Cardiac fibroblast (primary cell): Measurements from ENCODE around the gene ACAP2.

Source experiments
- DNase-seq, 2 donors: peaks; one replicate each; pipeline versions ENCODE4 v3.0.0 to v3.0.0-alpha.2; 2010; ENCODE audit warnings: low read depth in 2 of 2
- H3K4me3 ChIP-seq, 2 donors: replicated peaks in 1 of 2; 1 replicate in 1 of 2; 2 replicates in 1 of 2; pipeline ENCODE4 v1.5.1; 2011; ENCODE audit warnings: low read depth in 2 of 2, low read length in 2 of 2, mild to moderate bottlenecking in 2 of 2, moderate library complexity in 1 of 2
- CTCF ChIP-seq: IDR thresholded peaks from one replicate; pipeline ENCODE4 v1.5.1; 2011; ENCODE audit warnings: low read depth, mild to moderate bottlenecking, low read length, inconsistent platforms

ACAP2 gene

GRCh38 chr3:195443391-195443989, 670 bp upstream of the ACAP2 start:
- DNase-seq: no peak
- no peak for TF ChIP-seq CTCF
- H3K4me3 ChIP-seq: peak overlapping the region in 1 of 2 donors; percentile 4

GRCh38 chr3:195441992-195442572, 738 bp downstream of the ACAP2 start:
- no peak for TF ChIP-seq CTCF
- DNase-seq: peak; percentile 41 to 47
- H3K4me3 ChIP-seq: peak overlapping the region; percentile 87 to 91

GRCh38 chr3:195441476-195441991, 1.3 kb downstream of the ACAP2 start:
- no peak for TF ChIP-seq CTCF
- H3K4me3 ChIP-seq: peak overlapping the region; percentile 87 to 91
- peak in 1 of 2 donors; percentile 13 for DNase-seq

- no peak for TF ChIP-seq CTCF
- peak; percentile 18 to 43 for DNase-seq
- peak overlapping the region; percentile 87 to 91 for H3K4me3 ChIP-seq
These were observed 1.8 kb downstream of the ACAP2 start for GRCh38 chr3:195441051-195441450.

- no peak overlapping the region for H3K4me3 ChIP-seq
- no peak for TF ChIP-seq CTCF
- no peak for DNase-seq
These were observed 2.4 kb downstream of the ACAP2 start for GRCh38 chr3:195440379-195440778.

- TF ChIP-seq CTCF: no peak
- no peak for DNase-seq
- H3K4me3 ChIP-seq: no peak overlapping the region
These were observed 4.4 kb downstream of the ACAP2 start for GRCh38 chr3:195438371-195438770.
